GM12801 (cell line): ENCODE results near the gene RAB6B.

Experiments
- TF ChIP-seq, protein P1 (sequence below): IDR thresholded peaks from one replicate; pipeline ENCODE4 v1.5.1; 2011; ENCODE audit warnings: control low read depth; ENCODE audit not compliant: insufficient read length; ENCODE audit errors: extremely low read depth

RAB6B gene

DNA sequence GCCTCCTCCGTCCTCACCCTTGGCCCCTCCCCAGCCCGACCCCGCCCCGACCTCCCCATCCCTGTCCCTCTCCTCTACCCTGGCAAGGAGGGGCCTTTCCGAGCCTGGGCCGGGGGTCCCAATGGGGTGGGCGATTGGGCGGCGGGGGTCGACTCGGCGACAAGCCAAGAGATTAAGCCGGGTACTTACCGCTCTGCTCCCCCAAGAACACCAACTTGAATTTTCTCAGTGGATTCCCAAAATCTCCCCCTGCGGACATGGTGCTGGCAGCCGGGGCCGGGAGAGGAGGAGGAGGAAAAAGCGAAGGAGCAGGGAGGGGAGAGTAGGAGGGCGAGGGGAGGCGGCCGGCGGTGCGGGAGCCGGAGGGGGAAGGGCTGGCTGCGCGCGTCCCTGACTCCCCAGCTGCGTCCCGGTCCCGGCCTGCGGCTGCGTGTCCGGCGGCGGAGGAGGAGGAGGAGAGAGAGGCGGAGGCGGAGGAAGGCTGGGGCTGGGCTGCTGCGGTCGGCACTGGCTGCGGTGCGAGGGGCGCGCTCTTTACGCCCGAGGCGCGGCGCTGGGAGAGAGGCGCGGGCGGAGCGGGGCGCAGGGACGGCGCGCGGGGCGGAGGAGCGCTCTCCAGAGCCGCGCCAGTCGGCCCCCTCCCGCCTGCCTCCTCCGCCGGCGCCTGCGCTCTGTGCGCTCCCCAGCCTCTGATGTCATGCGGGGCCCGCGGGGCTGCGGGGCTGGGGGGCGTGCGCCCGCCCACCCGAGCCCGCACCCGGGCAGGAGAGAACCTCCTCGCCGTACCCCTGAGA, at the start of gene RAB6B:
TSS of gene RAB6B (minus strand) at position 675 of the 794 bp plus-strand sequence. CDS start at position 259, 416 bp downstream.
- TF ChIP-seq, protein P1, sequence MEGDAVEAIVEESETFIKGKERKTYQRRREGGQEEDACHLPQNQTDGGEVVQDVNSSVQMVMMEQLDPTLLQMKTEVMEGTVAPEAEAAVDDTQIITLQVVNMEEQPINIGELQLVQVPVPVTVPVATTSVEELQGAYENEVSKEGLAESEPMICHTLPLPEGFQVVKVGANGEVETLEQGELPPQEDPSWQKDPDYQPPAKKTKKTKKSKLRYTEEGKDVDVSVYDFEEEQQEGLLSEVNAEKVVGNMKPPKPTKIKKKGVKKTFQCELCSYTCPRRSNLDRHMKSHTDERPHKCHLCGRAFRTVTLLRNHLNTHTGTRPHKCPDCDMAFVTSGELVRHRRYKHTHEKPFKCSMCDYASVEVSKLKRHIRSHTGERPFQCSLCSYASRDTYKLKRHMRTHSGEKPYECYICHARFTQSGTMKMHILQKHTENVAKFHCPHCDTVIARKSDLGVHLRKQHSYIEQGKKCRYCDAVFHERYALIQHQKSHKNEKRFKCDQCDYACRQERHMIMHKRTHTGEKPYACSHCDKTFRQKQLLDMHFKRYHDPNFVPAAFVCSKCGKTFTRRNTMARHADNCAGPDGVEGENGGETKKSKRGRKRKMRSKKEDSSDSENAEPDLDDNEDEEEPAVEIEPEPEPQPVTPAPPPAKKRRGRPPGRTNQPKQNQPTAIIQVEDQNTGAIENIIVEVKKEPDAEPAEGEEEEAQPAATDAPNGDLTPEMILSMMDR, result no peak

DNA sequence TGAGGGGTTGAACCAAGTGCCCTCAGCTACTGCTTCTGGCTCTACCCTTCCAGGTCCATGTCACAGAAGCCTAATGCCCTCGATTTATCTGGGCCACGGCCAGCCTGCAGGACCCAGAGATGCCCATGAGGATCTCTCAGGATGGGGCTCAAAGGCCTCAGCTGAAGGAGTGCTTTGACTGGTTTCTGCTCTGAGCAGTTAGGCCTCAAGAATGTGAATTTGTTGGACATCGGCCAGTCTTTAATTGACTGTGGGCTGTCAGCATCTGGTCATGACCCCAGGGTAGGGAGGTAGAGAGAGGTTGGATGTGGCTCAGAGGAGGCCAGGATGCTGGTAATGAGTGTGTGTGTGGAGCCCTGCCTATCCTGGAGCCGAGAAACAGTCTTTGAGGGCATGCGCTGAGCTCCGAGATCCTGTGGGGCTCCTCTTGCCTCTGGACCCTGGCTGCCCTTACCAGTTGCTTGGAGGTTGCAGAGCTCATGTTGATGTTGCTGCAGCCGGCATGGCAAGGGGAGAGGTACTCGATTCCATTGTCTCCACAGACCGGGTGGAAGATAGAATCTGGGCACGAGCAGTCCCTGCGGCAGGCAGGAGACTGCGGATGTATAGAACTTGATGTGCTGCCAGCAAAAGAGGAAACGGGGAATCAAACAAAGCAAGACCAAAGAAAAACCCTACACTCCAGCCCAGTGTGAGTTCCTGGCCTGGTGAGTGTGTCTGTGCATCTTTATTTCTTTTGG, 49.1 kb upstream of the RAB6B start:
- TF ChIP-seq, protein P1, result no peak

DNA sequence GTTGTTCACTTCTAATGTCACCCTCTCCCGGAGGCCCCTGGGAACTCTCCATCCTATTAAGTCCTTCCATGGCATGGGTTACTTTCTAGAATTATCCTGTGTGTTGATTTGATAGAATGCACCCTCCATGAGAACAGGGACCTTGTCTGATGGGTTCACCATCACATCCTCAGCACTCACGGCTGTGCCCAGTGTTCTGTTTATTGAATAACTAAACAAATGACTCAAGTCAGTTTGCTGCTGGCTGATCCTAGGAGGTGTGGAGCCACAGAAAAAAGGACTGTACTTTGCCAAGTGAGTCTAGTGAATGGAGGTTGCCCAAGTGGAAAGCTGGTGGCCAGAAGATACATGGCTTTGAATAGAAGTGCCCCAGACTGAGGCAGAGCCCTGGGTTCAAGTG, 48.5 kb upstream of the RAB6B start:
- TF ChIP-seq, protein P1, result no peak

DNA sequence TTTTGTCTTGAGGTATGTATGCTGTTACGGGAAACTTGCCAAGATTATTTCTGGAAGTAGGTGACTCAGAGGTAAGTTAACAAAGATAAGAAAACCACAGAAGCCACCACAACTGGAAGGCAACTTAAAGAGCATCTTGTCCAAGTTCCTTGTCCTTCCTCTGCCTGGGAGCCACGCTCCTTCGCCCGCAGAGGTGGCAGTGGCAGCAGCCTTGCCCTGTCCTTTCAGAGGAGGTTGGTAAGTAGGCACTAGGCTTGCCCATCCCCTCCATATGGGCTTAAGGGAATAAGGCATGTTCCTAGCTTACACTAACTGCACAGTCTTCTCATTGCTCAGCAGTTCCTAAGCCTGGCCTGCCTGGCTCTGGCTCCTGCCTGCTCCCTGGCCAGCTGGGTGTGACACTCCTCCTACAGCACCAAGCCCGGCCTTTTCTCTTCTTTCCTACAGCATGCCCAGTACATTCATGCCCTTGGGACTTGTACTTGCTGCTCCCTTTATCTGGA, 48.0 kb upstream of the RAB6B start:
- TF ChIP-seq, protein P1, result no peak

DNA sequence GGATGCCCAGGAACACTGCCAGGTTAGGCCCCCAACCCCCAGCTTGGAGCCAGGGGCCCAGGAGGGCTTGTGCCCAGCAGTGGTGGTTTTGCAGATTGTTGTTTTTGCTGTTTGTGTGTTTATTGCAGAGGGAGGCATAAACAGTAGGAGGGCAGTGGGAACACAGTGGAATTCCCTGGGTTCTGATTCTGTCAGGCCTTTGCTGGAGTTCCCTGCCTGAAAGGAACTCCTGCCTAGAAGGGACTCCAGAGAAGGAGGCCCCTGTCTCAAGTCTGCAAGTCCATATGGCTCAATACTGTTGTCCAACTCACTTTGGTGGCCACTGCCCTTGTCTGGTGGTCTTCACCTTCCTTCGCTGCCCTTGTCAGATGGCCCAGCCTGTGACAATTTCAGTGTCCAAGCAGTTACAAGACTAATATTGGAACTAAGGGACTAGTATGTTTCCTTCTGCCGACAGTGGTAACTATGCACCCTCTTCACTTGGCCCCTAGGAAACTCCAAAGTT, 47.4 kb upstream of the RAB6B start:
- TF ChIP-seq, protein P1, result no peak

DNA sequence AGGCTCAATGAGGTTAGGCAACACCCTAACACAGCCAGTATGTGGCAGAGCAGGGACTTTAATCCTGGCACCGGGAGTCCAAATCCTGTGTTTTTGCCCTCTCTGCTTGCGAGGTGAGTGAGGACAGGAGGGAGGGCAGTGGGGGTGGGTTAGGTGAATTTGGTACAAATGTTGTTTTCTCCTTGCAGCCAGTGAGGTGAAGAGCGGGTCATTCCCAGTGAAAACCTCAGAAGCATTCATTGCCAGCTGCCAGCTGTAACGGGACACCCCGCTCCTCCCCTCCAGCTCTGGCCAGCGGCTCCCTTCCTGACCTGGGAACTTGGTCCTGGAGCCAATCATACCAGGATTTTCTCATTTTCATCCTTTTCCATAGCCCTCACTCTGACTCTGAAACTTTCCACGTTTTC, 45.7 kb upstream of the RAB6B start:
- TF ChIP-seq, protein P1, result no peak

DNA sequence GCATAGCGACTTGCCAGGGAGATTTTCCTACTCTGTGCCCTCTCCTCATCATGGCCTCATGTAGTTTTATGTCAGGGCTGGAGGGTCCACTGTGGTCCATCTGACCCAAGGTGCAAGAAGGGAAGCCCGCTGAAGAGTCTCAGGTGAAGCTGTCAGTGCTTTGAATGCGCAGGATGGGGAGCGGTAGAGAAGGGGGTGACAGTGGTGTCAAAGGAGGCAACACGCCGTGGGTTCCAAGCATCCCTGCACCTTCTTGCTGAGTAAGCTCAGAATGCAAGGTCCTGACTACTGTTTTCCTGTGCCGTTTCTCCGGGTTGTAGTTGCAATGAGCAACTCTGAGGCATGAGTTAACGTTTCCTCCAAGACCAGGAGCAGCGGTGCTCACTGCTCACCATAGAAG, 44.9 kb upstream of the RAB6B start:
- TF ChIP-seq, protein P1, result no peak
